GM18520 (cell line): Measurements from ENCODE around the gene MRPL37.
"Not testable (repeated sequence)": the region's sequence is repeated elsewhere in the genome, so short reads cannot be mapped to it uniquely, and the experiment has no call there.

Experiments used
- ATAC-seq: cut with Tn5 transposase; IDR thresholded peaks from one replicate; pipeline ENCODE4 v1.9.1; 2021; ENCODE audit not compliant: unreplicated experiment

Gene MRPL37

GRCh38 chr1:54172614-54173599 lies 27.1 kb upstream of the MRPL37 start:
- ATAC-seq = no peak

GRCh38 chr1:54173681-54174080 lies 26.3 kb upstream of the MRPL37 start:
- no peak for ATAC-seq

GRCh38 chr1:54174106-54174505 lies 25.9 kb upstream of the MRPL37 start:
- ATAC-seq = no peak

GRCh38 chr1:54176621-54177327 lies 23.2 kb upstream of the MRPL37 start:
- no peak for ATAC-seq

GRCh38 chr1:54177726-54178125 lies 22.2 kb upstream of the MRPL37 start:
- no peak for ATAC-seq

- ATAC-seq = no peak
Observed at GRCh38 chr1:54178296-54179070, 21.5 kb upstream of the MRPL37 start.

GRCh38 chr1:54180701-54181360 lies 19.1 kb upstream of the MRPL37 start:
- no peak for ATAC-seq

- ATAC-seq = no peak
Observed at GRCh38 chr1:54186056-54186455, 13.9 kb upstream of the MRPL37 start.

- no peak for ATAC-seq
Observed at GRCh38 chr1:54188291-54188690, 11.7 kb upstream of the MRPL37 start.

- no peak for ATAC-seq
Observed at GRCh38 chr1:54190526-54190925, 9.4 kb upstream of the MRPL37 start.

GRCh38 chr1:54191525-54191924 lies 8.4 kb upstream of the MRPL37 start:
- ATAC-seq = no peak

GRCh38 chr1:54193453-54193852 lies 6.5 kb upstream of the MRPL37 start:
- ATAC-seq = no peak

- no peak for ATAC-seq
Observed at GRCh38 chr1:54199151-54199764, 709 bp upstream of the MRPL37 start.

GRCh38 chr1:54200519-54200997 lies 591 bp downstream of the MRPL37 start:
- ATAC-seq = no peak

- ATAC-seq = no peak
Observed at GRCh38 chr1:54204199-54204598, 4.2 kb downstream of the MRPL37 start.

- no peak for ATAC-seq
Observed at GRCh38 chr1:54207287-54207686, 7.3 kb downstream of the MRPL37 start.

GRCh38 chr1:54207896-54208295 lies 7.9 kb downstream of the MRPL37 start:
- ATAC-seq = not testable (repeated sequence)

- ATAC-seq = no peak
Observed at GRCh38 chr1:54212872-54213271, 12.9 kb downstream of the MRPL37 start.

GRCh38 chr1:54215523-54215922 lies 15.6 kb downstream of the MRPL37 start:
- no peak for ATAC-seq
